BJ (cell line): Measurements from ENCODE around the gene VAT1L. TPM values are rescaled to one million over a fixed set of nuclear protein-coding genes. Genes with fewer than 3 reads are reported as not detected.

ENCODE experiments used
- CTCF ChIA-PET: fragments of 350-600 bp; formaldehyde crosslinking; extraction: SDS; loops from one replicate; lab custom pipeline; 2021; ENCODE audit warnings: antibody characterized with exemption, inconsistent platforms; lab: Yijun Ruan, JAX
- POLR2A ChIA-PET: fragments of 300-600 bp; sonication (Branson Sonifier 250); formaldehyde crosslinking; extraction: SDS; loops from one replicate; lab custom pipeline; 2021; ENCODE audit warnings: antibody characterized with exemption; lab: Charles Lee
- DNase-seq: peaks from one replicate; pipeline ENCODE4 v3.0.0-alpha.2; 2011; ENCODE audit warnings: low read depth
- H3K27me3 ChIP-seq: 2 replicates; pipeline ENCODE4 v1.6.0; 2011; ENCODE audit warnings: low read length; ENCODE audit not compliant: control insufficient read depth, insufficient read depth
- H3K36me3 ChIP-seq: 2 replicates; pipeline ENCODE4 v1.5.1; 2011; ENCODE audit warnings: low read length; ENCODE audit not compliant: control insufficient read depth, insufficient read depth
- H3K4me3 ChIP-seq: 2 replicates; pipeline ENCODE4 v1.5.1; 2011; ENCODE audit warnings: low read depth, mild to moderate bottlenecking, control low read depth, low read length
- polyA plus RNA-seq: library from polyadenylated mRNA; depleted of rRNA; stranded (reverse); fragments of >200 nt; gene quantifications from 2 replicates; pipeline ENCODE4 v1.2.3, GENCODE V29; 2011
- TF ChIP-seq, protein P1 (sequence below): IDR thresholded peaks from 2 replicates; pipeline ENCODE4 v1.5.1; 2011; ENCODE audit warnings: low read depth, mild to moderate bottlenecking, control low read depth, inconsistent platforms, low read length, moderate library complexity; ENCODE audit not compliant: insufficient read depth

VAT1L gene
- polyA plus RNA-seq, 1 experiment = 4.7 TPM

- ChIA-PET POLR2A (no interaction called here), CTCF (interaction anchor here (1.2 kb wide), 1 partner anchor 12 kb away, joined by 3 read pairs; no protein-coding TSS in a partner anchor)
- Histone ChIP-seq H3K36me3 (no peaks in the 10 kb centered on the region), H3K27me3 (no peaks in the 10 kb centered on the region), H3K4me3 (no peak overlapping the region)
- TF ChIP-seq, protein P1, sequence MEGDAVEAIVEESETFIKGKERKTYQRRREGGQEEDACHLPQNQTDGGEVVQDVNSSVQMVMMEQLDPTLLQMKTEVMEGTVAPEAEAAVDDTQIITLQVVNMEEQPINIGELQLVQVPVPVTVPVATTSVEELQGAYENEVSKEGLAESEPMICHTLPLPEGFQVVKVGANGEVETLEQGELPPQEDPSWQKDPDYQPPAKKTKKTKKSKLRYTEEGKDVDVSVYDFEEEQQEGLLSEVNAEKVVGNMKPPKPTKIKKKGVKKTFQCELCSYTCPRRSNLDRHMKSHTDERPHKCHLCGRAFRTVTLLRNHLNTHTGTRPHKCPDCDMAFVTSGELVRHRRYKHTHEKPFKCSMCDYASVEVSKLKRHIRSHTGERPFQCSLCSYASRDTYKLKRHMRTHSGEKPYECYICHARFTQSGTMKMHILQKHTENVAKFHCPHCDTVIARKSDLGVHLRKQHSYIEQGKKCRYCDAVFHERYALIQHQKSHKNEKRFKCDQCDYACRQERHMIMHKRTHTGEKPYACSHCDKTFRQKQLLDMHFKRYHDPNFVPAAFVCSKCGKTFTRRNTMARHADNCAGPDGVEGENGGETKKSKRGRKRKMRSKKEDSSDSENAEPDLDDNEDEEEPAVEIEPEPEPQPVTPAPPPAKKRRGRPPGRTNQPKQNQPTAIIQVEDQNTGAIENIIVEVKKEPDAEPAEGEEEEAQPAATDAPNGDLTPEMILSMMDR = no peak
- no peak for DNase-seq
These were observed 83.6 kb downstream of the VAT1L start for GRCh38 chr16:77871932-77872331.

- DNase-seq = no peak
- POLR2A ChIA-PET = no interaction called here
These were observed 84.7 kb downstream of the VAT1L start for GRCh38 chr16:77873066-77873465.

DNA sequence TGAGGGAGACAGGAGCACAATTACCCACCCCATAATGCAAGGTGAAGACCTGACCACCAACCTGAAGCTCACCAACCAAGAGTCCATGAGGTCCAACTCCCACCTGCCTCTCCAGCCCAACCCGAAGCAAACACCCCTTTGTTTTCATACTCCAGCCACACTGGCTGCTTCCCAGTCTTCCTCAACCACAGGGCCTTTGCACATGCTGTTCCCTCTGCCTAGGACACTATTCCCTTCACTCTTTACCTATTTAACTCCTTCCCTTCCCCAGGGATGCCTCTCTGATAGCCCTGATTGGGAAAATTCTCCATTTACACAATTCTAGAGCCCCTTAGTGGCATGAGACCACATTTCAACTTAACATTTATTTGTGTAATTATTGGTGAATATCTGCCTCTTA, 86.0 kb downstream of the VAT1L start:
- no peak for DNase-seq
- Histone ChIP-seq H3K27me3 (no peaks in the 10 kb centered on the region), H3K4me3 (no peak overlapping the region), H3K36me3 (no peaks in the 10 kb centered on the region)
- CTCF ChIA-PET = no interaction called here
- TF ChIP-seq, protein P1 = no peak
- POLR2A ChIA-PET = no interaction called here

More at GRCh38 chr16:77873066-77873465, 84.7 kb downstream of the VAT1L start:
- no peaks in the 10 kb centered on the region for H3K27me3 ChIP-seq
- TF ChIP-seq, protein P1 = no peak
- H3K4me3 ChIP-seq = no peak overlapping the region
- H3K36me3 ChIP-seq = no peaks in the 10 kb centered on the region
- CTCF ChIA-PET = no interaction called here

GRCh38 chr16:77876776-77877175, 88.4 kb downstream of the VAT1L start:
- ChIA-PET POLR2A (no interaction called here), CTCF (no interaction called here)
- Histone ChIP-seq H3K27me3 (no peaks in the 10 kb centered on the region), H3K36me3 (no peaks in the 10 kb centered on the region), H3K4me3 (no peak overlapping the region)
- TF ChIP-seq, protein P1 = no peak
- DNase-seq = no peak

DNA sequence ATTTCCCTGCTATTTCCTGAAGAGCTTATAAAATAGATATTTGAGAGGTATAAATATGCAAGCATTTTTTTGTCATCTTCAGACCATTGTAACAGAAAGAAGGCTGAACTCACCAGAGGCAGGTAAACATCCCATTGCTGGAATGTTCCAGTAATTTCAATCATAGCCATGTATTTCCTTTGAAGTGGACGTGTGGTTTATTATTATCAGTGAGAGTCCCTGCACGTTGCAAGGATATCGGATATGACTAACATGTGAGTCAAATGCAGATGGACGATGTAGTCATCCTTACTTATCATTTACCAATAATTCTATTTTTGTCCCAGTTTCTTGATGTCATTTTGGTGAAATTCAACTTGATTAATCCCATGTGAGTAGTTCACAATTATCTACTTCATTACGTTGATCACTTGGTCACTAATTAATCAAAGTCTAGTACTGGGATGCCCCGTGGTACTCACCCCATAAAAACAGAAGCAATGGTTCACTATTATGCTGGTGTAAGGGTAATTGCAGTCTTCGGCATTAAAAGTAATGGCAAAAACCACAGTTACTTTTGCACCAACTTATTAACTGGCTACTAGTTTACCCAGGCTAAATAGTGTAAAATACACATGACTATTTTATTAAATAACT, 89.5 kb downstream of the VAT1L start:
- TF ChIP-seq, protein P1 = no peak
- POLR2A ChIA-PET = no interaction called here

More for the DNA sequence above, 89.5 kb downstream of the VAT1L start:
- no peak for DNase-seq
- no peaks in the 10 kb centered on the region for H3K36me3 ChIP-seq
- H3K27me3 ChIP-seq = no peaks in the 10 kb centered on the region
- CTCF ChIA-PET = interaction anchor here (0.6 kb wide), 1 partner anchor 189 kb away, joined by 3 read pairs; no protein-coding TSS in a partner anchor
- no peak overlapping the region for H3K4me3 ChIP-seq
